Measurements from ENCODE around the gene BHLHE40.
"Not testable (repeated sequence)": the region's sequence is repeated elsewhere in the genome, so short reads cannot be mapped to it uniquely, and the experiment has no call there.

The BHLHE40 gene

DNA sequence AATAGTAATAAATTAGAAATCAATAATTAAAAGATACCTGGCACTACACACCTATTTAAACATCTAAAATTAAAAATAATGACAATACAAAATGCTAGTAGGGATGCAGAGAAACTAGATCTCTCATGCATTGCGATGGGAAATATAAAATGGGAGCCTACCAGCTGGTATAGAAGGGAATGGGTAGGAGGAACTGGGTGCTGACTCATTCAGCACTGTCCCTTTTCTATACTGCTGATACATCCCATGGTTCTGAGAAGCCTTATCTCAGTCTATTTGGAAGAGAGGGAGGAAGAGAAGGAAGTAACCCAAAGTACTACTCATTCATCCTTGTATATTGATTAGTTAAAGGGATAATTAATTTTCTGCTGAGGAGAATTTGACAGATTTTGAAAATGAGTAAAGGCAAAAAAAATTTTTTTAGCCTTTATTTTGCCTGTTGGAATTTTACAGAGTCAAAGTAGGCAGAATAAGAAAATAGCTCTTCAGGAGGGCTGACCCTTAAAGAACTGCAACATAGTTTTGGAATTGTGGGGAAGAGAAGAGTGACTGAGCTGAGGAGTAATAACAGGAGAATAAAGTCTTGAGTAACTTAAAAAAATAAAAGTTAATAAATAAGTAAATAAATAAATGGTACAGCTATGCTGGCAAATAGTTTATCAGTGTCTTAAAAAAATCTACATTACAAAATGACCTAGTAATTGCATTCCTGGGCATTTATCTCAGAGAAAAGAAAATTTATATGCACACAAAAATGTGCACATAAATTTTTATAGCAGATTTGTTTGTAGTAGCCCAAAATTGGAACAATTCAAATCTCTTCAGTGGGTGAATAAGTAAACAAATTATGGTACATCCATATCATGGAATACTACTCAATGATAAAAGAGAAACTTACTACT is 15.3 kb upstream of the BHLHE40 start:
- DNase-seq = no peak

DNA sequence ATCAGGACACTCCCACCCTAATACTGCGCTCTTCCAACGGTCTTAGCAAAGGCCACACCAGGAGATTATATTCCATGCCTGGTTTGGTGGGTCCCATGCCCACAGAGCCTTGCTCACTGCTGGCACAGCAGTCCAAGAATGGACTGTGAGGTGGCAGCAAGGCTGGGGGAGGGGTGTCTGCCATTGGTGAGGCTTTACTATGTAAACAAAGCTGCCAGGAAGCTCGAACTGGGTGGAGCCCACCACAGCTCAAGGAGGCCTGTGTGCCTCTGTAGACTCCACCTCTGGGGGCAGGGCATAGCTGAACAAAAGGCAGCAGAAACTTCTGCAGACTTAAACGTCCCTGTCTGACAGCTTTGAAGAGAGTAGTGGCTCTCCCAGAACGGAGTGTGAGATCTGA is 13.2 kb upstream of the BHLHE40 start:
- not testable (repeated sequence) for DNase-seq

DNA sequence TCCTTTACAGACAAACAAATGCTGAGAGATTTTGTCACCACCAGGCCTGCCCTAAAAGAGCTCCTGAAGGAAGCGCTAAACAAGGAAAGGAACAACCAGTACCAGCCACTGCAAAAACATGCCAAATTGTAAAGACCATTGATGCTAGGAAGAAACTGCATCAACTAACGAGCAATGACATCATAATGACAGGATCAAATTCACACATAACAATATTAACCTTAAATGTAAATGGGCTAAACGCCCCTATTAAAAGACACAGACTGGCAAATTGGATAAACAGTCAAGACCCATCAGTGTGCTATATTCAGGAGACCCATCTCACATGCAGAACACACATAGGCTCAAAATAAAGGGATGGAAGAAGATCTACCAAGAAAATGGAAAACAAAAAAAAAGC is 11.6 kb upstream of the BHLHE40 start:
- not testable (repeated sequence) for DNase-seq

DNA sequence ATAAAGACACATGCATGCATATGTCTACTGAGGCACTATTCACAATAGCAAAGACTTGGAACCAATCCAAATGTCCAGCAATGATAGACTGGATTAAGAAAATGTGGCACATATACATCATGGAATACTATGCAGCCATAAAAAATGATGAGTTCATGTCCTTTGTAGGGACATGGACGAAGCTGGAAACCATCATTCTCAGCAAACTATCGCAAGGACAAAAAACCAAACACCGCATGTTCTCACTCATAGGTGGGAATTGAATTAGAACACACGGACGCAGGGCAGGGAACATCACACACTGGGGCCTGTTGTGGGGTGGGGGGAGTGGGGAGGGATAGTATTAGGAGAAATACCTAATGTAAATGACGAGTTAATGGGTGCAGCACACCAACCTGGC is 7.8 kb upstream of the BHLHE40 start:
- DNase-seq = not testable (repeated sequence)

DNA sequence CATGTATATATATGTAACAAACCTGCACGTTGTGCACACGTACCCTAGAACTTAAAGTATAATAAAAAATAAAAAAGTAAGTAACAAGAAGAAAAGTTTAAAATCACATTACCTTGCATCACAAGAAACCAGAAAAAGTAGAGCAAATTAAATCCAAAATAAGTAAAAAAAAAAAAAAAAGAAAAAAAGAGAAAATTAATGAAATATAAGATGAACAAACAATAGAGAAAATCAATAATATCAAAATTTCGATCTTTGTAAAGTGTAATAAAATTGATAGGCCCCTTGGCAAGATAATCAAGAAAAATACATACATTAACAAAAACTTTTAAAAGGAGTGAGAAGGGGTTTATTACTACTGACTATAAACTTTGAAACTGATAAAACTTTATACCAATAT is 7.4 kb upstream of the BHLHE40 start:
- DNase-seq = no peak

DNA sequence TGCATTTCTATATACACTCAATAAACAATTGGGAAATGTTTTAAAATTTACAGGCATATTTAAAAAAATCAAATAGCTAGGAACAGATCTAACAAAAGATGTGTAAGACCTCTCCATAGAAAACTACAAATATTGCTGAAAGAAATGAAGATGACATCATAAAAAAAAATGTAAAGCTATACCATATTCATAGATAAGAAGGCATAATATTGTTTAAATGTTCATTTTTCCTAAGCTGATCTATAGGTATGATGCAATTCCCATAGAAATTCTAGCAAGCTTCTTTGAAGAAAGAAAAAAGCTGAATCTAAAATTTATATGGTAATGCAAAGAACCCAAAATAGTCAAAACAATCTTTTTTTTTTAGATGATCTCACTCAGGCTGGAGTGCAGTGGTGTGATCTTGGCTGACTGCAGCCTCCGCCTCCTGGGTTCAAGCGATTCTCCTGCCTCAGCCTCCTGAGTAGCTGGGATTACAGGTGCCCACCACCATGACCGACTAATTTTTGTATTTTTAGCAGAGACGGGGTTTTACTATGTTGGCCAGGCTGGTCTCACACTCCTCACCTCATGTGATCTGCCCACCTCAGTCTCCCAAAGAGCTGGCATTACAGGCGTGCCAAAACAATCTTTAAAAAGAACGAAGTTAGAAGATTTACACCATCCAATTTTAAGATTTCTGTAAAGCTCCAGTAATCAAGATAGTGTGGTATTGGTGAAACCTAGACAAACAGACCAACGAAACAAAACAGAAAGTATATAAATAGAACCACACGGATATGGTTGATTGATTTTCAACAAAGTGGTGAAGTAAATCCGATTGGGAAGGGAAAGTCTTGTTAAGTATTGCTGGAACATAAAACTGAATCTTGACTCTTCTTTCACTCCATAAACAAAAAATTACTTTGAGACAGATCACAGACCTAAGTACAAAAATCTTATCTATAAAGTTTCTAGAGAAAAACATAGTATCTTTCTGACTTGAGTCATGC is 6.3 kb upstream of the BHLHE40 start:
- DNase-seq = no peak

DNA sequence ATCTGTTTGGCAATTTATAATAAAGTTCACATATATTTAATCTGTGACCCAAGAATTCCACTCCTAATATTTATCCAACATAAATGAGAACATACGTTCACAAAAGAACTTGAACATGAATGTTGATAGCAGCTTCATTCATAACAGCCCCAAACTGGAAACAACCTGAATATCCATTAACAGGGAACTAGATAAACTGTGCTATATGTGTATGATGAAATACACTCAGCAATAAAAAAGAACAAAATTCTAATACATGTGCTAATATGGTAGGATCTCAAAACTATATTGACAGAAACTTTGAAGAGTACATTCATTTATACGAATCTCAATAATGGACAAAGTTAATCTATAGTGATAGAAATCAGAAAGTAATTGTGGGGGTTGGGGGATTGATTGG is 5.1 kb upstream of the BHLHE40 start:
- DNase-seq = no peak

DNA sequence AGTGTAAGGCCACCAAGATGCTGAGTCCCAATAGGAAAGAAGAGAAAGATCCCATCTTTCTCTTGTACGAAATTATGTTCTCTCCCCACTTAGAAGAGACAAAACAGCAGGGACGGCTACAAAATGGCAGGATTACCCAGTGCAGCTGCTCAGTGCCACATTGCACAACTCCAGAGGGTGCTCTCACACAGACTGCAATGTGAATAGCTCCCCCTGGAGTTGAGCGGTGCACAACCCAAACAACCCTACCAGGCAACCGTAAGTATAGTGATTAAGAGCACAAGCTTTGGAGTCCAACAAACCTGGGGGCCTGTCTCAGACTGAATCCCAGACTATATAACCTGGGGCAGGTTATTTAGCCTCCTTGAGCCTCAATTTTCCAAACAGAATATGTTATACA is 3.1 kb upstream of the BHLHE40 start:
- peak; percentile 14 for DNase-seq

DNA sequence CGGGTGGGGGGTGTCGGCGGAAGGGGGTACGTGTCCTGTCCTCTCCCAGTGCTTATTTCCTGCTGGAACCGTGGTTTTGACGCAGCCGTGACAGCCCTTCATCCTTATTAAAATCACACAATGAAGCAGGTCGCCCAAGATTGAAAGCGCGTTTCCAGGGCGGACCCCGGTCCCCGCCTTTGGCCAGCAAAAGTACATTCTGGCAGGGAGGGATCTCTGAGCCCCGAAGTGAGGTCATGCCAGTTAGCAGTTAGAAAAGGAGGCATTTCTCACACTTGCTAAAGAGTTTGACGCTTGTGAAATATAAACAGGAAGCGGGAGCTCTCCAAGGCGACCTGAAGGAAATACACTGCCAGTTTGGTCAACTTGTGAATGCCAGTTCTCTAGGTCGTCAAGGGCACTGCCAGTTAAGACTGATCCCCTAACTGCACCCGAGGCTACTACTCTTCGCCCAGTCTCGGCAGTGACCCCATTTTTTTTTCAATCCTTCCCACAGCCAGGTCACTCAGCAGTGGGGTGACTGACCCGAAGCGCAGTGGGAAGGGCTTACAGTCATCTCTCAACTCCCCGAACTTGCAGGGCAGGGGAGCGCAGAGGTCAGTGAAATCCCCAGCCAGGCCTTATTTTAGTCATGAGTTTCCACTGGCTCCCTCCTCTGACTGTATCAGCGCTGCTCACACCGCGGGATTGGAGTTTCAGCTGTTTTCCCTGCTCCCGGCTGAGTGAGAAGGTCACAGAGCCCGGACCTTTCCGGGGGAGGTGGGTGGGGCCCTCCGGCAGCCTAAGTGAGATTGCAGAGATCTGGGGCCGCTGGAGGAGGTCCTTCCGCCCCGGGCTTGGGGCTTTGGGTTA is 2.0 kb upstream of the BHLHE40 start:
- no peak for DNase-seq

DNA sequence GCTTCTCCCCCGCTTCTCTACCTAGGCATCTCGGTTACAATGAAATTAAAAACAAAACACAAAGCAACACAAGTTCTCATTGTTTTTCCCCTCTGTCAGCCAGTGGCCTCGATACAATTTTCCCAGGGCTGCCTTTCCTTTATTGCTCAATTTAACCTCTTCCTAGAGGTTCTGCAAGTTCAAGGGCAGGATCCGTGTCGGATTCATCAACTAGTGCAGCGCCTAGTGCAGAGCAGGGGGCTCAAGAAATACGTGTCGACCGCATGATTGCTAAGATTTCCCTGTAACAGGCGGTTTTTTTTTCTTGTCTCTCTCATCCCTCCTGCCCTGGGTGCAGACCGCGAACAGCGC is 1.4 kb upstream of the BHLHE40 start:
- peak; percentile 22 for DNase-seq

DNA sequence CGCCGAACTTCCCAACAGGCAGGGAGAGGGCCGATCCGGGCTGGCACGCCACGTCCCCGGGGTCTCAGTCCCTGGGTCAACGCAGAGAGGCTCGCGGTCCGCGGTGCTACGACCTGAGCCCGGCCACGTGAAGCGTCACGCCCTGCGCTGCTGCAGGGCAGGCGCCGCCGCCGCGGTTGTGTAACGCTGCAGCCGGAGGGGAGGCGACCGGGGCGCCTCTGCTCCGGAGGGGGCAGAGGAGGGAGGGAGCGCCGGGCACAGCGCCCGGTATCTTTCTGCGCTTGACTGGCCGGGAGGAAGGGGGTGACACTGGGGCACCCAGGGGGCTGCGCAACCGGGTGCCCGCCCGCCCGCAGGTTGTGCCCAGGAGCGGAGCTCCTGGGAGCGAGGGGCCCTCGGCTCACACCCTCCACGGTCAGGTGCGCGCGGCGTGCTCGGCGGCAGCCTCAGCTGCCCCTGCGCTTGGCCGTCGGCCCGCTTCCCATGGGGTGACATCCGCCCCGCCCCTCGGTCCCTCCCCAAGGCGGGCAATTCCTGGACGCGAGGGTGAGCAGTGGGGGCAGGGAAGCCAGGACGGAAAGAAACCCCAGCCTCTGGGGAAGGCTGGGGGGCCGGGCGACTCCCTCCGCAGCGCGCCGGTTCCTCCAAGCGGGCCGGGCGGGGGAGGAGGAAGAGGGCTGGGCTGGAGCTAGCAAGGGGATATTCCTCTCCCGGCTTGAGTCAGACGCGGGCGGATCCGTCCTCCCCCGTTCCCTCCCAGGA is 852 bp upstream of the BHLHE40 start:
- DNase-seq = peak; percentile 50

DNA sequence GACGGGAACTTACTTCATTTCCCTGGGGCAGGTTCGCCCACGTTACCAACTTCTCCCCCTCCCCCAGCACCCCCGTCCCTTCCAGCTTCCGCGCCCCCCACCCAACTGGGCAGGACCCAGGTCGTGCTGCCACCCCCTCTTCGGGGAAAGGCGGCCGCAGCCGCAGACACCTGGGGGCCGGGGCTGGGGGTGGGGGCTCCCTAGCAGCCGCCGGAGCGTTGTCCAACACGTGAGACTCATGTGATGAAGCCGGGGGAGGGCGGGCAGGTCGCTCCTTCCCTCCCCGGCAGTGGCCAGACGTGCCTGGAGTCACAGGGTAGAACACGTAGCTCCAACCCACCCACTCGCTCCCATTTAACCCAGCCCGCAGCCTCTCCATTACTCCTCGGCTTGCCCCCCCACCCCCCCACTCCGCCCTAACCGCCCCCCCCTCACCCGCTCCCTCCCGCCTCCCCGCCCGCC is 240 bp upstream of the BHLHE40 start:
- peak; percentile 43 for DNase-seq

DNA sequence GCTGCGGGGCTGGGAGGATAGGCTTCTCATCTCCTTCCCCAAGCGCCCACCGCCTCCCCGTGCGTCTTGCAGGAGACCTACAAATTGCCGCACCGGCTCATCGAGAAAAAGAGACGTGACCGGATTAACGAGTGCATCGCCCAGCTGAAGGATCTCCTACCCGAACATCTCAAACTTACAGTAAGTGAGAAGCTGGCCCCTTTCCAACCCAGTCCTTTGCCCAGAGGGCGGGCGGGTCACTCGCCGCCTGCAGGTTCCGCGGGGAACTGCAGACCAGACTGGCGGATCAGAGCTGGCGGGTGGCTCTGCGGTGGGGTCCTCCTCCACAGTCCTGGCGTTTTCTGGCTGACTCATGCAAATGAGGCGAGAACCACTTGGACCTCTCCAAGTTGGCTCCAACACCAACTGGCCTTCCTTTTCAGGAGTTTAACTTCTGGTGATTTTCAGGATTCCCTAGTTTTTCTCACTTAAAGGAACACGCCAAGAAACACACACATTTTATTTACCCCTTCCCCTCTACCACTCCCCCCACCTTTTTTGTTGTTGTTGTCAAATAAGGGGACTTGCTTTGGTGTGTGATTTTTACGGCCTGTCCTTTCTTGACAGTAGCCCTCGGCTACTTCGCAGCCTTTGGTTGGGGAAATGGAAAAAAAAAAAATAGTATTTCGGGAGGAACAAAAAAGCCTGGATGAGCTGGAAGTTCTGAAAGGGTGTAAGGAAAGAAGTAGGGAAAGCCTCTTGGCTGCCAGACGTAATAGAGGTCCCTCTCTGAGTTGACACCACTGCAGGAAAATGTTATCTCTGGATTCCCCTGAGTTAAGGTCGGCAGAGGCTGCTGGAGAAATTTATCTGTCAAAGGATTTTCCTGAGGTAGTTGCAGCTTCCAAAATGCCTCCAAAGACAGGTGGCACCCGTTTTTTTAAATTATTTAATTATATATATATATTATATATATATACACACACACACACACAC is 1.3 kb downstream of the BHLHE40 start:
- peak; percentile 64 for DNase-seq

DNA sequence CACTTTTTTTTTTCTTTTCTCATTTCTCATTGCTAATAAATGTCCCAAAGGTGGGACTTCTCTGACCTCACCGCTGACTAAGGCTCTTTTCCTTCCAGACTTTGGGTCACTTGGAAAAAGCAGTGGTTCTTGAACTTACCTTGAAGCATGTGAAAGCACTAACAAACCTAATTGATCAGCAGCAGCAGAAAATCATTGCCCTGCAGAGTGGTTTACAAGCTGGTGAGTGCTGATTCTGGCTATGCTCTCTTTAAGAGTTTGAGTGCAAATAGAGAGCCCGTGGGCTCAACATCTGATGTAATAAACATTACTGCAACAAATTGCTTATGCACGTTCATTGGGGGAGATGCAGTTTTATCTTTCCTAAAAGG is 2.0 kb downstream of the BHLHE40 start:
- DNase-seq = no peak

DNA sequence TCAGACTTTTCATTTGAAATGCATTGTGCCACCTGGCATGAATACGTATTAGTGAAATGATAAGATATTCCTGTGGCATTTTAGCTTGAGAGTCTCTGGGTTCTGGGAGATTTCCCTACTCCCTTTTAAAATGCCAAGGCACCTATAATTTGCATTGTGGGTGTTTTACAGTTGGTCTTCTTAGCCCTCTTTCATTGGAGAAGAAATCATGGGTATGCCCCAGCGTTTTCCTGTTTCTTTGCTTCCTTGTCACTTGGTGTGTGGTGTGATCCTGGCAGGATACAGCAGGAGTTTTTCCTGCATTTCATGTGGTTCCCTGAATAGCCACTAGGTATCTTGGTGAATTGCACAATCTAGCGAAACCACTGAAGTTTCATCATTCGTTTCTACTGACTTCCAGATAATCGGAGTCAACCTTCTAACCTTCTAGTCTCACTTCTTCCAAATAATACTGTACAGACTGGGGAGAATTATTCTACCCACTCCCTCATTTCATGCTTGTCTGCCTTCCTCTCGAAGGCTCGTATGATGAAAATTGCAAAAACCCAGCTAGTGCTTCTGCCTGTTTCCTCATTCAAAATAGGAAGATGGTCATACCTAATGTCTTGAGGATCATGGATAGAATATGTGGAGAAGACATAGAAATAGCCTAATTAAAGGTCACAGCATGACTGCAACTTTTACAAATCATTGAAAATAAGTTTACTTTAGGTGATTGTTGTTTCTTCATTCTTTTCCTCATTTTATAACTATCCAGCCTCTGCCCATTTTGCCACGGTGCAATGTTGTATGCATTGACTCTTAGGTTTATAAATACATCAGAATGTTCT is 2.6 kb downstream of the BHLHE40 start:
- no peak for DNase-seq

DNA sequence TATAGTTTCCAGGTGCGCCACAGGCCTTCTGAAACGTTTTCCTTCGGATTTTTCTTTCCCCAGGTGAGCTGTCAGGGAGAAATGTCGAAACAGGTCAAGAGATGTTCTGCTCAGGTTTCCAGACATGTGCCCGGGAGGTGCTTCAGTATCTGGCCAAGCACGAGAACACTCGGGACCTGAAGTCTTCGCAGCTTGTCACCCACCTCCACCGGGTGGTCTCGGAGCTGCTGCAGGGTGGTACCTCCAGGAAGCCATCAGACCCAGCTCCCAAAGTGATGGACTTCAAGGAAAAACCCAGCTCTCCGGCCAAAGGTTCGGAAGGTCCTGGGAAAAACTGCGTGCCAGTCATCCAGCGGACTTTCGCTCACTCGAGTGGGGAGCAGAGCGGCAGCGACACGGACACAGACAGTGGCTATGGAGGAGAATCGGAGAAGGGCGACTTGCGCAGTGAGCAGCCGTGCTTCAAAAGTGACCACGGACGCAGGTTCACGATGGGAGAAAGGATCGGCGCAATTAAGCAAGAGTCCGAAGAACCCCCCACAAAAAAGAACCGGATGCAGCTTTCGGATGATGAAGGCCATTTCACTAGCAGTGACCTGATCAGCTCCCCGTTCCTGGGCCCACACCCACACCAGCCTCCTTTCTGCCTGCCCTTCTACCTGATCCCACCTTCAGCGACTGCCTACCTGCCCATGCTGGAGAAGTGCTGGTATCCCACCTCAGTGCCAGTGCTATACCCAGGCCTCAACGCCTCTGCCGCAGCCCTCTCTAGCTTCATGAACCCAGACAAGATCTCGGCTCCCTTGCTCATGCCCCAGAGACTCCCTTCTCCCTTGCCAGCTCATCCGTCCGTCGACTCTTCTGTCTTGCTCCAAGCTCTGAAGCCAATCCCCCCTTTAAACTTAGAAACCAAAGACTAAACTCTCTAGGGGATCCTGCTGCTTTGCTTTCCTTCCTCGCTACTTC is 3.8 kb downstream of the BHLHE40 start:
- DNase-seq = no peak

DNA sequence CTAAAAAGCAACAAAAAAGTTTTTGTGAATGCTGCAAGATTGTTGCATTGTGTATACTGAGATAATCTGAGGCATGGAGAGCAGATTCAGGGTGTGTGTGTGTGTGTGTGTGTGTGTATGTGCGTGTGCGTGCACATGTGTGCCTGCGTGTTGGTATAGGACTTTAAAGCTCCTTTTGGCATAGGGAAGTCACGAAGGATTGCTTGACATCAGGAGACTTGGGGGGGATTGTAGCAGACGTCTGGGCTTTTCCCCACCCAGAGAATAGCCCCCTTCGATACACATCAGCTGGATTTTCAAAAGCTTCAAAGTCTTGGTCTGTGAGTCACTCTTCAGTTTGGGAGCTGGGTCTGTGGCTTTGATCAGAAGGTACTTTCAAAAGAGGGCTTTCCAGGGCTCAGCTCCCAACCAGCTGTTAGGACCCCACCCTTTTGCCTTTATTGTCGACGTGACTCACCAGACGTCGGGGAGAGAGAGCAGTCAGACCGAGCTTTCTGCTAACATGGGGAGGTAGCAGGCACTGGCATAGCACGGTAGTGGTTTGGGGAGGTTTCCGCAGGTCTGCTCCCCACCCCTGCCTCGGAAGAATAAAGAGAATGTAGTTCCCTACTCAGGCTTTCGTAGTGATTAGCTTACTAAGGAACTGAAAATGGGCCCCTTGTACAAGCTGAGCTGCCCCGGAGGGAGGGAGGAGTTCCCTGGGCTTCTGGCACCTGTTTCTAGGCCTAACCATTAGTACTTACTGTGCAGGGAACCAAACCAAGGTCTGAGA is 4.7 kb downstream of the BHLHE40 start:
- DNase-seq = no peak

DNA sequence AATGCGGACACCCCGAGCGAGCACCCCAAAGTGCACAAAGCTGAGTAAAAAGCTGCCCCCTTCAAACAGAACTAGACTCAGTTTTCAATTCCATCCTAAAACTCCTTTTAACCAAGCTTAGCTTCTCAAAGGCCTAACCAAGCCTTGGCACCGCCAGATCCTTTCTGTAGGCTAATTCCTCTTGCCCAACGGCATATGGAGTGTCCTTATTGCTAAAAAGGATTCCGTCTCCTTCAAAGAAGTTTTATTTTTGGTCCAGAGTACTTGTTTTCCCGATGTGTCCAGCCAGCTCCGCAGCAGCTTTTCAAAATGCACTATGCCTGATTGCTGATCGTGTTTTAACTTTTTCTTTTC is 5.3 kb downstream of the BHLHE40 start:
- no peak for DNase-seq

Data from NCI-H1105 treated with DMSO at 0.1 percent for 48 hours (cell line).